Raji (cell line): ENCODE data around the gene BRSK2.
A peak's percentile ranks its signal among the peaks of the same experiment; 100 is the strongest.

Source experiments
- POLR2A ChIP-seq: IDR thresholded peaks from 2 replicates; pipeline ENCODE4 v1.6.1; 2011; ENCODE audit warnings: low read depth, low read length, control low read depth; ENCODE audit not compliant: insufficient read depth

BRSK2 gene

GRCh38 chr11:1389932-1390568, at the start of gene BRSK2:
Gene BRSK2, plus strand, starts transcription at chr11:1389934. Its CDS starts 351 bp downstream, at chr11:1390285.
- no peak for TF ChIP-seq POLR2A

DNA sequence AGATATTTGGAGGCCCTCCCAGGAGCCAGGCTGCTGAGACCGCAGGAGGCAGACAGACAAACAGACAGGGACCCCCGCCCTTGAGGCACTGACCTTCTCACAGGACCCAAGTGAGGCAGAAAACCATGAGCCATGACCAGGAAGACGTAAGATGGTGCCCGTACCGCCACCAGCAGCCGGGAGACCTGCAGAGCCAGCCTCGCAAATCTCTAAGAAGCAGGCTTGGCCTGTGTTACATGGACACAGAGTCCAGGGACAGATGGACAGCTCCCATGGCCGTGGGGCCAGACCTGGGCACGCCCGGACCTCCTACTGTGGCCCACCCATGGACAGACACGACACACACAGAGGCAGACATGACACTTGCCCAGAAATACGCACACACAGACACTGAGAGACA, 49.6 kb upstream of the BRSK2 start:
- TF ChIP-seq POLR2A: no peak

DNA sequence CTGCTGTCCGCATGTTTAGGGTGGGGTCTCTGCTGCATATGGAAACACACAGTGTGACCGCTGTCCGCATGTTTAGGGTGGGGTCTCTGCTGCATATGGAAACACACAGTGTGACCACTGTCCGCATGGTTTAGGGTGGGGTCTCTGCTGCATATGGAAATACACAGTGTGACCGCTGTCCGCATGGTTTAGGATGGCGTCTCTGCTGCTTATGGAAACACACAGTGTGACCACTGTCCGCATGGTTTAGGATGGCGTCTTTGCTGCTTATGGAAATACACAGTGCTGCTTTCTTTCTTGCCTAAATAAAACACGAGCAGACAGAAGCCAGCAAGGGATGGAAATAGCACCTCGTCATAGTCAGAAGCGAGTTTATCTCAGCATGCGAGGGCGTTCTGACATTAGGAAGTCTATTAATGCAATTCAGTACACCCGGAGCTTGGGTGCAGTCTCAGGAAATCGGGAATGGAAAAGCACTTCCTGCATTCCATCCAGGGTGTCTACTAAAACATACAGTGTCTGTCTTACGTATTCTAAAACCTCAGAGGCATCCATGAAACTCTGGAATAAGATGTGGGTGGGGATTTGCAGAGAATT, 47.7 kb upstream of the BRSK2 start:
- TF ChIP-seq POLR2A: no peak

GRCh38 chr11:1342946-1343345, 46.8 kb upstream of the BRSK2 start:
- no peak for TF ChIP-seq POLR2A

DNA sequence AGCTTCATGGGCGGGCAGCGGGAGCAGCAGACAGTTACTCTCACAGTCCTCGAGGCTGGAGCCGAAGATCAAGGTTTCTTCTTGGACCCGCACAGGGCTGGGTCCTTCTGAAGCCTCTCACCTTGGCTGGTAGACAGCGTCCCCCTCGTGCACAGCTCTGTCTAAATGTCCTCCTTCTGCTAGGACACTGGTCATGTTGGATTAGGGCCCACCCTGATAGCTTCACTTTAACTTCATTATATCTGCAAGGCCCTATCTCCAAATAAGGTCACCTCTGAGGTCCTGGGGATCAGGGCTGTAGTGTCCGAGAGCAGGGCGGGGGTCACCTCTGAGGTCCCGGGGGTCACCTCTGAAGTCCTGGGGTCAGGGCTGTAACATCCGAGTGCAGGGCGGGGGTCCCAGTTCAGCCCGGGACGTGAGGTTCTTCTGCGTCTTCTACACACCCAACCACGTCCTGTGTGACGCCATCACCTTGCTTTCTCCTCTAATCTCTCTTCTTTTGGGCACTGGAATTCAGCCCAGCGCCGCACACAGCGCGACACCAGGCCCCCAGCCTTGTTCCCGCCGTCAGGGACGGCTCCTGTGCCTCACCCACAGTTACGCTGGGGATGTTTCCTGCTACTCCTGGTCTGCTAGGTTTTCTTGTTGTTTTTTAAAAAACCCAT, 46.2 kb upstream of the BRSK2 start:
- TF ChIP-seq POLR2A: no peak

- no peak for TF ChIP-seq POLR2A
Measured at GRCh38 chr11:1344056-1344635, 45.6 kb upstream of the BRSK2 start.

DNA sequence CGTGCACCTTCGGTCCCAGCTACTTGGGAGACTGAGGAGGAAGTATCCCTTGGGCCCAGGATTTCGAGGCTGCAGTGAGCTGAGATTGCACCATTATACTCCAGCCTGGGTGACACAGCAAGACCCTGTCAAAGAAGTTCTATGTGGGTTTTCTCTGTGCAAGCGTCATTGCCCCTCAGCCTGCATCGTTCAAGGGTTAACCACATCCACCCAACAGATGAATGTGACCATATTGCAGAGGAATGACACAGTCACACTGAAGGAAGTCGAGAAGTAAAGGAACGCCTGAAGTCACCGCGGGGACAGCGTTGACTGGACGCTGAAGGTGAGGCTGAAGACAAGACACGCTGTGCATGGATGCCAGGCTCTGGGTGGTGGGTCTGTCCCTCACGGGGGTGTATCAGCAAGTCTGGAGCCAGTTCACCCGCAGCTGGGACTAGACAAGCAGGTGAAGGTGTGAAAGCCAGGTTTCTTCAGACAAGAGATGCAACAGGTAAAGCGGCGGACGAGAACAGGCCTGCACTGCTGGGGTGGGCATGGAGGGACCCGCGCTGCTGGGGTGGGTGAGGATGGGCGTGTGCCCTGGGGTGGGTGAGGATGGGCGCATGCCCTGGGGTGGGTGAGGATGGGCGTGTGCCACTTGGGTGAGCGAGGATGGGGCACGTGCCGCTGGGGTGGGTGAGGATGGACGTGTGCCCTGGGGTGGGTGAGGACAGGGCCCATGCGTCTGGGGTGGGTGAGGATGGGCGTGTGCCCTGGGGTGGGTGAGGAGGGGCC, 43.8 kb upstream of the BRSK2 start:
- no peak for TF ChIP-seq POLR2A

- TF ChIP-seq POLR2A: no peak
Measured at GRCh38 chr11:1346669-1347390, 42.9 kb upstream of the BRSK2 start.

- TF ChIP-seq POLR2A: no peak
Measured at GRCh38 chr11:1348146-1348795, 41.5 kb upstream of the BRSK2 start.

DNA sequence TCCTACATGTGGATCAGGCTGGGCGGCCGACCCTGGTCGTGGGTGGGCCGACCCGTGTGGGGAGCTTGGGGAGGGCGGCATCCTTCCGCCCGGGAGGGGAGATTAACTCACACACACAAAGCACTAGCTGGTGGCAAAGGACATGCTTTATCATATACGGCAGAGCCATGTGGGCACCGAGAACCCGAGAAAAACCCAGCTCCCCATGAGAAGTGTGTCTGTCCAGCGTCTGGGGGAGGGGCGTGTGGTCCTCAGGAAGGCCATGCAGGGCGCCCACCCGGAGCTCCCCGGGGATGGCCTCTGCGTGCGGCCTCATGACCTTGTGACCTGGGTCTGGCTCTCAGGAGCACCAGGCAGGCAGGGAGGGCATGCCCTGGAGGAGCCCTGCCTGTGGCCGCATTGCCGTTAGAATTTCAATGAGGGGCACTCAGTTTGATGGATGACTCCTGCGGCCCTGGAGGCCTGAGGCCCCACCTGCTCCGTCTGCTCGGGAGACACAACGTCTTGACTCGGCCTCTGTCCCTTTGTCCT, 40.9 kb upstream of the BRSK2 start:
- TF ChIP-seq POLR2A: no peak

DNA sequence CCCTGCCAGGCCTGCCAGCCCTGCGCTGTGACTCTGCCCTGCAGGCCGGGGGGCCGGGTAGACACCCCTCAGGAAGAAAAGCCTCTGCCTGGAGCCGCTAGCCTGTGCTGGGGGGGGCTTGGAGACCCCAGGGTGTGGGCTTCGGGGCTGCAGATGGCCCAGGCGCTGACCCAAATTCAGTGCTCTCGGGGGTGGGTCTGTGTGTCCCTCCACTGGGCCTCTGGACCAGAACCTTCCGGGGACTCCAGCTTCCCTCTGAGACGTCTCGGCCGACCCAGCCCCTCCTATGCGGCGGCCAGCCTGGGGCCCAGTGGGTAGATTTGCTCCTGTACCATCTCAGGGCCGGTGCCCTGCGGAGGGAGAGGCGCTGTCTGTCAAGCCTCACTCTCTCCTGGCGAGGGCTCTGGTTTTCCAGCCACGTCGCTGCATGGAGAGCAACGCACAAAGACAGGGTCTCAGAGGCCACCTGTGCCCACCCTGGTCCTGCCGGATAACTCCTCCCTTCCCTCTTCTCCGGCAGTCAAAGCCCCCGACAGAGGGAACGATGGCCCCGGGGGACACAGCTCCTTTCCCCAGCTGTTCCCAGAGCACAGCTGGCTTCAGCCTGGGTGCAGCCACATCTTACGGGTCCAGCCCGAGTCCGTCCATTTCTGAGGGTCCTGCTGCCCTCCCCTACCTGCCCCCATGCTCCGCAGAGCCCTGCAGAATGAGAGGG, 40.2 kb upstream of the BRSK2 start:
- no peak for TF ChIP-seq POLR2A

- TF ChIP-seq POLR2A: no peak
Measured at GRCh38 chr11:1350086-1350725, 39.5 kb upstream of the BRSK2 start.

GRCh38 chr11:1351278-1351937, 38.3 kb upstream of the BRSK2 start:
- TF ChIP-seq POLR2A: peak; percentile 44; the same call in 1 of the 2 replicates
